Fibroblast of lung (primary cell): Measurements from ENCODE around the gene AGBL4. TPM values are rescaled to one million over a fixed set of nuclear protein-coding genes. Genes with fewer than 3 reads are reported as not detected.

Source experiments
- DNase-seq, 2 donors: peaks; one replicate each; pipeline versions ENCODE4 v3.0.0 to v3.0.0-alpha.2; 2010; ENCODE audit warnings: low read depth in 2 of 2
- H2AFZ ChIP-seq: 2 replicates; pipeline ENCODE4 v1.5.1; 2012; ENCODE audit warnings: low read length, control low read depth, inconsistent platforms
- H3K27ac ChIP-seq: 2 replicates; pipeline ENCODE4 v1.5.1; 2011; ENCODE audit warnings: low read length, control low read depth; ENCODE audit not compliant: insufficient read depth
- H3K27me3 ChIP-seq: 2 replicates; pipeline ENCODE4 v1.5.1; 2011; ENCODE audit warnings: mild to moderate bottlenecking, low read length; ENCODE audit not compliant: control insufficient read depth, insufficient read depth
- H3K36me3 ChIP-seq: 2 replicates; pipeline ENCODE4 v1.5.1; 2011; ENCODE audit warnings: low read length; ENCODE audit not compliant: control insufficient read depth, insufficient read depth
- H3K4me1 ChIP-seq: 2 replicates; pipeline ENCODE4 v1.5.1; 2011; ENCODE audit warnings: low read length; ENCODE audit not compliant: control insufficient read depth, insufficient read depth; ENCODE audit errors: extremely low read depth
- H3K4me2 ChIP-seq: 2 replicates; pipeline ENCODE4 v1.5.1; 2011; ENCODE audit warnings: low read length, control low read depth; ENCODE audit not compliant: insufficient read depth; ENCODE audit errors: extremely low read depth
- H3K4me3 ChIP-seq, 4 experiments: fragments of 200-600 bp in 1 of 4; sonication (generic) in 1 of 4; replicated peaks in 1 of 4; 2 replicates each; pipeline ENCODE4 v1.5.1; 2011 to 2016; ENCODE audit warnings: low read length in 4 of 4, low read depth in 3 of 4, mild to moderate bottlenecking in 3 of 4, control low read depth in 2 of 4, inconsistent platforms in 1 of 4, mixed read lengths in 1 of 4; ENCODE audit not compliant: insufficient read depth in 1 of 4; ENCODE audit errors: control extremely low read depth in 1 of 4
- H3K79me2 ChIP-seq: 2 replicates; pipeline ENCODE4 v1.5.1; 2012; ENCODE audit warnings: mild to moderate bottlenecking, low read length, inconsistent platforms; ENCODE audit not compliant: control insufficient read depth, insufficient read depth
- H3K9ac ChIP-seq: 2 replicates; pipeline ENCODE4 v1.5.1; 2011; ENCODE audit warnings: mild to moderate bottlenecking, low read length, control low read depth; ENCODE audit not compliant: insufficient read depth
- H3K9me3 ChIP-seq: 2 replicates; pipeline ENCODE4 v1.5.1; 2012; ENCODE audit warnings: low read depth, low read length; ENCODE audit not compliant: control insufficient read depth, insufficient read depth
- H4K20me1 ChIP-seq: 2 replicates; pipeline ENCODE4 v1.5.1; 2011; ENCODE audit warnings: low read length; ENCODE audit not compliant: control insufficient read depth, insufficient read depth; ENCODE audit errors: extremely low read depth
- EZH2 ChIP-seq: IDR thresholded peaks from 2 replicates; pipeline ENCODE4 v1.5.1; 2012; ENCODE audit warnings: low read length, control low read depth, mild to moderate bottlenecking; ENCODE audit errors: missing control alignments
- polyA plus RNA-seq, 2 donors: library from polyadenylated mRNA; depleted of rRNA in 1 of 2; stranded (reverse) in 1 of 2; unstranded in 1 of 2; fragments of >200 nt; gene quantifications; 2 replicates each; pipeline ENCODE4 v1.2.1, GENCODE V29; 2011 to 2012; ENCODE audit warnings: missing spikeins in 1 of 2
- total RNA-seq: library from RNA; depleted of rRNA; stranded (reverse); fragments of >200 nt; gene quantifications from 2 replicates; pipeline ENCODE4 v1.2.1, GENCODE V29; 2014
- TF ChIP-seq, protein P1 (sequence below), 2 donors: IDR thresholded peaks in 1 of 2; conservative IDR thresholded peaks in 1 of 2; 1 replicate in 1 of 2; 2 replicates in 1 of 2; pipeline ENCODE4 v1.5.1; 2011 to 2012; ENCODE audit warnings: low read length in 2 of 2, control low read depth in 1 of 2, inconsistent platforms in 1 of 2, low read depth in 1 of 2, mild to moderate bottlenecking in 1 of 2

The AGBL4 gene
- total and polyA plus RNA-seq, 2 donors (not counting 1 experiment from before 2014, with no cell fraction given) = not detected

GRCh38 chr1:48718705-48719104, 1305.0 kb downstream of the AGBL4 start:
- Histone ChIP-seq H4K20me1 (no peaks in the 10 kb centered on the region), H3K27ac (no peak overlapping the region), H3K9ac (no peak overlapping the region), H3K4me2 (no peak overlapping the region), H3K79me2 (no peaks in the 10 kb centered on the region), H3K27me3 (no peaks in the 10 kb centered on the region), H3K4me1 (no peaks in the 10 kb centered on the region), H3K4me3 (no peak overlapping the region), H3K36me3 (no peaks in the 10 kb centered on the region), H3K9me3 (no peaks in the 10 kb centered on the region), H2AFZ (no peak overlapping the region)
- TF ChIP-seq EZH2 = no peak
- TF ChIP-seq, protein P1, sequence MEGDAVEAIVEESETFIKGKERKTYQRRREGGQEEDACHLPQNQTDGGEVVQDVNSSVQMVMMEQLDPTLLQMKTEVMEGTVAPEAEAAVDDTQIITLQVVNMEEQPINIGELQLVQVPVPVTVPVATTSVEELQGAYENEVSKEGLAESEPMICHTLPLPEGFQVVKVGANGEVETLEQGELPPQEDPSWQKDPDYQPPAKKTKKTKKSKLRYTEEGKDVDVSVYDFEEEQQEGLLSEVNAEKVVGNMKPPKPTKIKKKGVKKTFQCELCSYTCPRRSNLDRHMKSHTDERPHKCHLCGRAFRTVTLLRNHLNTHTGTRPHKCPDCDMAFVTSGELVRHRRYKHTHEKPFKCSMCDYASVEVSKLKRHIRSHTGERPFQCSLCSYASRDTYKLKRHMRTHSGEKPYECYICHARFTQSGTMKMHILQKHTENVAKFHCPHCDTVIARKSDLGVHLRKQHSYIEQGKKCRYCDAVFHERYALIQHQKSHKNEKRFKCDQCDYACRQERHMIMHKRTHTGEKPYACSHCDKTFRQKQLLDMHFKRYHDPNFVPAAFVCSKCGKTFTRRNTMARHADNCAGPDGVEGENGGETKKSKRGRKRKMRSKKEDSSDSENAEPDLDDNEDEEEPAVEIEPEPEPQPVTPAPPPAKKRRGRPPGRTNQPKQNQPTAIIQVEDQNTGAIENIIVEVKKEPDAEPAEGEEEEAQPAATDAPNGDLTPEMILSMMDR (conservative IDR thresholded peaks at IDR 0.05 in 1 of 2, IDR thresholded peaks at IDR 0.05 in 1 of 2; ENCODE audit: low read depth in 1 of 2, low read length in 2 of 2) = no peak
- DNase-seq = no peak

- no peak for TF ChIP-seq EZH2
- TF ChIP-seq, protein P1 (conservative IDR thresholded peaks at IDR 0.05 in 1 of 2, IDR thresholded peaks at IDR 0.05 in 1 of 2; ENCODE audit: low read depth in 1 of 2, low read length in 2 of 2) = no peak
- no peak for DNase-seq
- no peaks in the 10 kb centered on the region for H3K9me3 ChIP-seq
Measured at GRCh38 chr1:48718116-48718630, 1305.6 kb downstream of the AGBL4 start.

GRCh38 chr1:48717082-48717481, 1306.7 kb downstream of the AGBL4 start:
- Histone ChIP-seq H3K9me3 (no peaks in the 10 kb centered on the region), H3K27ac (no peak overlapping the region), H4K20me1 (no peaks in the 10 kb centered on the region), H3K4me1 (no peaks in the 10 kb centered on the region), H2AFZ (no peak overlapping the region), H3K9ac (no peak overlapping the region), H3K36me3 (no peaks in the 10 kb centered on the region), H3K4me2 (no peak overlapping the region), H3K4me3 (no peak overlapping the region), H3K79me2 (no peaks in the 10 kb centered on the region), H3K27me3 (no peaks in the 10 kb centered on the region)
- TF ChIP-seq EZH2 = no peak
- TF ChIP-seq, protein P1 (conservative IDR thresholded peaks at IDR 0.05 in 1 of 2, IDR thresholded peaks at IDR 0.05 in 1 of 2; ENCODE audit: low read depth in 1 of 2, low read length in 2 of 2) = no peak
- DNase-seq = no peak

More at GRCh38 chr1:48718116-48718630, 1305.6 kb downstream of the AGBL4 start:
- Histone ChIP-seq H4K20me1 (no peaks in the 10 kb centered on the region), H3K9ac (no peak overlapping the region), H2AFZ (no peak overlapping the region), H3K4me3 (no peak overlapping the region), H3K4me2 (no peak overlapping the region), H3K27ac (no peak overlapping the region), H3K4me1 (no peaks in the 10 kb centered on the region), H3K79me2 (no peaks in the 10 kb centered on the region), H3K36me3 (no peaks in the 10 kb centered on the region), H3K27me3 (no peaks in the 10 kb centered on the region)
